Stimulated activated CD4-positive, alpha-beta T cell treated with anti-CD3 and anti-CD28 coated beads, TNF-alpha, amount 100 ng/mL, for 48 hours (primary cell): ENCODE measurements around the gene OR51A7.
"Not testable (repeated sequence)": the region's sequence is repeated elsewhere in the genome, so short reads cannot be mapped to it uniquely, and the experiment has no call there.

Experiments used
- DNase-seq, 3 donors: peaks; one replicate each; pipeline ENCODE4 v3.0.0-alpha.2; 2020; ENCODE audit warnings: low read depth in 3 of 3

The OR51A7 gene, protein sequence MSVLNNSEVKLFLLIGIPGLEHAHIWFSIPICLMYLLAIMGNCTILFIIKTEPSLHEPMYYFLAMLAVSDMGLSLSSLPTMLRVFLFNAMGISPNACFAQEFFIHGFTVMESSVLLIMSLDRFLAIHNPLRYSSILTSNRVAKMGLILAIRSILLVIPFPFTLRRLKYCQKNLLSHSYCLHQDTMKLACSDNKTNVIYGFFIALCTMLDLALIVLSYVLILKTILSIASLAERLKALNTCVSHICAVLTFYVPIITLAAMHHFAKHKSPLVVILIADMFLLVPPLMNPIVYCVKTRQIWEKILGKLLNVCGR

DNA sequence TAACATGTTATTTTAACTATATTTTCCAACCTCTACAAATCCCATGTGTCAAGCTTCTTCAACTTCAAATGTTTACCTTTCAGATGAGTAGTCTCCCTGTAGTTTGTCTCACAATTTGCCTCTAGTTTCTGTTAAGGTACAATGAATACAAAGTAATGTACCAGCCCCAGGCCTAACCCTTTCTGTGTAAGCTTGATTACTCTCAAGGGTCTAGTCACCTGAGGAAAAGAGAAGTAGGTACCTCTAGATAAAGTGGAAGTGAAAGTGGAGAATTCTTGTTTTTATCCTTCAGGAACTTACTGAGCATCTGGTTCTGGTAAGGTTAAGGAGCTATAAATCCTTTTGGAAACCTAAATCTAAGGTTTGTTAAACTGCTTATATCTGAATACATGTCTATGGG lies at the start of gene OR51A7:
Gene OR51A7, plus strand, starts transcription at position 300 of the 400 bp plus-strand sequence. CDS start 3,587 bp downstream, outside the sequence.
- no peak for DNase-seq

DNA sequence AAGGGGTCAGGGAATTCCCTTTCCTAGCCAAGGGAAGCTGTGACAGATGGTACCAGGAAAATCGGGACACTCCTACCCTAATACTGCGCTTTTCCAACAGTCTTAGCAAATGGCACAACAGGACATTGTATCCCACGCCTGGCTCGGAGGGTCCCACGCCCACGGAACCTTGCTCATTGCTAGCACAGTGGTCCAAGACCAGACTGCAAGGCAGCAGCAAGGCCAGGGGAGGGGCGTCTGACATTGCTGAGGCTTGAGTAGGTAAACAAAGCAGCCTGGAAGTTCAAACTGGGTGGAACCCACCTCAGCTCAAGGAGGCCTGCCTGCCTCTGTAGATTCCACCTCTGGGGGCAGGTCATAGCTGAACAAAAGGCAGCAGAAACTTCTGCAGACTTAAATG lies 49.3 kb upstream of the OR51A7 start:
- not testable (repeated sequence) for DNase-seq

DNA sequence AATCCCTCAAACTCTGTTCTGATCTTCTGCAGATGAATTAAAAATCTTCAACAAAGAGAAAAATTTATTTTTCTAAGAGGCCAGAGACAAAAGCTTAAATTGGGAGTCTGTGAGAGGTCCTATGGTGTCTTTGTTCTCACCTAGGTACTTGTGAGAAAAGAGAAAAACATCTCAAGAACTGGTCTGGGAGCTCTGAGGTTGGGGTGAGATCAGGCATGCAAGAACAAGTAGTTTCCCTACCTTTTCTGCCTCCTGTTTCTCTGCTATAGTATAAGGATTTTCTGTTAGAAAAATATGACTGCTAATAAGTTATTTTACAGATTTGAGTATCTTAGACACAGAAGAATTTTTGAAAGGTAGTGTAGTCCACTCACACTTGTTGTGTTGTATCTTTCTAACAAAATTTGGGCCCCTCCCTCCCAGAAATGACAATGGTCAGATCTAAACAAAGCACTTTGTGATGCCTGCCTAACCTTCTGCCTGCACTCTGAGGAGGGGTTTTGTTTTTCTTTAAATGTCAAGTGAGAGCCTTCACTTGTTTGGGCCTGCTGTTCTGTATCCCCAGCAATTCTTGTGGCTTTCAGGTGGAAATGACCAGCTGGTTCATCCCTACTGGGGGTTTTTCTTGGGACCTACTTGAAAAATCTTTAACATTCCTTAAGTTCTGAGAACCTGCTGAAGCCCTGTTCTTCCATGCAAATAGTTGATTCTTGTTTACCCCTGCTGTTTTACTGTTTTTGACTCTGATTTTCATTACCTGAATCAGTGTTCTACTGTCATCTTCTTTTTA lies 40.9 kb upstream of the OR51A7 start:
- no peak for DNase-seq

DNA sequence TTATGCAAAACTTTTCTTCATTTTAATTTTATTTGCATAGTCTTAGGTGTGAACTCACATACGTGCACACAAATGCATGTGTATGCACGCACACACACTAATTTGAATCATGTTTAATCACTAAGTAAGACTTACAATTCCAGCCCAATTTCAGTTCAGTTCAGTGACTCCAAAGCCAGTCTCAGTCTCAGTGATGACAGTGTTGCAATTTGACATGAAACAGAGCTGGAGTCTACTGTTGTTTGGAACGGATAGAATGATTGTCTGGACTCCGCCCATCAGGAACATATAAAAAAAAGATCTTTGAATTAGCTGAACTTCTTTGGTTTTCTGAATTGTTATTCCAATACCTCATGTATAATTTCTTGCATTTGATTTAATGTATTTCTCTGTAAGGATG lies 39.7 kb upstream of the OR51A7 start:
- DNase-seq: no peak

DNA sequence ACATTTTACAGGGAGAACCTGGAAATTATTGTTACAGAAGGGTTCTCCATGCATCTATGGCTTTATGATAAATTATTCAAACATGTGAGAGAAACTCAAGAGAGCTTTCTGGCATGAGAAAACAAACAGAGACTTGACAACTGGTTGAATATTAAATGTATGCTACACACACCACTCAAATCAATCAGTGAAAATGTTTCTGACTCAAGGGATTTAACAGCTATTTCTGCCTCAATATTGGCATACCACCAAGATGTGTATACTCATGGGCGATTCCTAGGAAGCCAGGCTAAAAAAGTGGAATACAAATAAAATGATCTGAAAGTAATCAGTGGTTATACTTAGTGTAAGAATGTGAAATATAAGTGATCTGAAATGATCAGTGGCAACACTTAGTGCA lies 37.7 kb upstream of the OR51A7 start:
- no peak for DNase-seq

DNA sequence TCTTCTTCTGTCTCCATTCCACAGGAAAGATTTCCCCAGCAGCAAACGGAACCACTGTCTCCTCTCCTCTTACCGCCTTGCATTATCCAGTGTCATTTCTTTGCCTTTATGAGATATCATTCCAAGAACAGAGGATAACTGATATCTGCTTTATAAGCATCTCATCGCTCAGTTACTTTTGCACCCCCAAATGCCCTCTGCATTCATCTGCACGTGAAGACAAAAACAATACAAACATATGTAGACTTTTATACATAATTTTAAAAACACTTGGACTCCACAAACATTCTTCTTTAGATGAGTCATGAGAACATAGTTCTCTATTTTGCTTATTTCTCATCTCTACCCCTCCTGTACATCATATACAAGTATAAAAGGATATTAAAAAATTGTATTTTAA lies 22.4 kb upstream of the OR51A7 start:
- no peak for DNase-seq

DNA sequence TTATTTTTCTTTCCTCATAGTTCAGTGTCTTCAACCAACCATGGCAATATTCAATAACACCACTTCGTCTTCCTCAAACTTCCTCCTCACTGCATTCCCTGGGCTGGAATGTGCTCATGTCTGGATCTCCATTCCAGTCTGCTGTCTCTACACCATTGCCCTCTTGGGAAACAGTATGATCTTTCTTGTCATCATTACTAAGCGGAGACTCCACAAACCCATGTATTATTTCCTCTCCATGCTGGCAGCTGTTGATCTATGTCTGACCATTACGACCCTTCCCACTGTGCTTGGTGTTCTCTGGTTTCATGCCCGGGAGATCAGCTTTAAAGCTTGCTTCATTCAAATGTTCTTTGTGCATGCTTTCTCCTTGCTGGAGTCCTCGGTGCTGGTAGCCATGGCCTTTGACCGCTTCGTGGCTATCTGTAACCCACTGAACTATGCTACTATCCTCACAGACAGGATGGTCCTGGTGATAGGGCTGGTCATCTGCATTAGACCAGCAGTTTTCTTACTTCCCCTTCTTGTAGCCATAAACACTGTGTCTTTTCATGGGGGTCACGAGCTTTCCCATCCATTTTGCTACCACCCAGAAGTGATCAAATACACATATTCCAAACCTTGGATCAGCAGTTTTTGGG lies 21.6 kb upstream of the OR51A7 start, which contains the start of gene OR51T1:
Gene OR51T1, plus strand, starts transcription at position 41 of the 641 bp plus-strand sequence. Its CDS starts 0 bp downstream, at position 41.
- no peak for DNase-seq

DNA sequence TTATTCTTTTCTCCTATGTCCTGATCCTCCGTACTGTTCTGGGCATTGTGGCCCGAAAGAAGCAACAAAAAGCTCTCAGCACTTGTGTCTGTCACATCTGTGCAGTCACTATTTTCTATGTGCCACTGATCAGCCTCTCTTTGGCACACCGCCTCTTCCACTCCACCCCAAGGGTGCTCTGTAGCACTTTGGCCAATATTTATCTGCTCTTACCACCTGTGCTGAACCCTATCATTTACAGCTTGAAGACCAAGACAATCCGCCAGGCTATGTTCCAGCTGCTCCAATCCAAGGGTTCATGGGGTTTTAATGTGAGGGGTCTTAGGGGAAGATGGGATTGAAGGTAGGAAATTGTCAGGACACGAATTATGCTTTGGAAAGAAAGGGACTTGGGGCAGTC lies 21.0 kb upstream of the OR51A7 start:
- DNase-seq: no peak

DNA sequence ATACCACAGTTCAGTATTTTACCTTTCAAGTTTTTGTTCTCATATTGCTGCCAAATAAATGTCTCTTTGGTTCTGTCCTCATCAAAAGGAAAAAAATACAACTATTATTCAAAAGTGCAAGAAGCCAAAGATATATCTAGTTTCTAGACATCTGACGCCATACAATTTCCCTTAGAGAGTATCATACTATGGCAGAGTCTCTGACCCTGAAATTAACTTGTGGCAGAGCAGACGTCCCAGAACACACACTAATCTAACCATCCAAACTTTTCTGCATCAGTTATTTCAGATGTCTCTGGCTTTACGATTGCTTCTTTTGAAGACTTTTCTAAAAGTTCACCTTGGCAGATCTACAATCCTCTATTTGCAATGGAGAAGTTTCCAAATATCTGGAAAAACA lies 19.2 kb upstream of the OR51A7 start:
- DNase-seq: no peak

DNA sequence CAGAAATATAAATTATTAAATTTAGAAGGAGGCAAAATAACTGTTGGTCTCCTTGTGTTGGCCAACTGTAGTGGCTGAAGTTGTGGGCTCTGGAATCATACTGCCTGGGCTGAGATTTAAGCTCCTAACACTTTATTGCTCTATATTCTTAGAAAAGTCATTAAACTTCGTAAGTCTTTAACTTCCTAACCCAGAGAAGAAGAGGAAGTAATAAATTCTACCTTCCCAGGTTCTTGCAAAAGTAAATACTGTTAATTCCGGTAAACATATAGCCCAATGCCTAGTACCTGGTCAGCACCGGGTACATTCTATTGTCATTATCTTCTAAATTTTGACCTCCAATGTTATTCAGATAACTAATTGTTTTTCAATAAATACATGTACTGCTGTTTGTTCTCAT lies 17.4 kb upstream of the OR51A7 start:
- no peak for DNase-seq

DNA sequence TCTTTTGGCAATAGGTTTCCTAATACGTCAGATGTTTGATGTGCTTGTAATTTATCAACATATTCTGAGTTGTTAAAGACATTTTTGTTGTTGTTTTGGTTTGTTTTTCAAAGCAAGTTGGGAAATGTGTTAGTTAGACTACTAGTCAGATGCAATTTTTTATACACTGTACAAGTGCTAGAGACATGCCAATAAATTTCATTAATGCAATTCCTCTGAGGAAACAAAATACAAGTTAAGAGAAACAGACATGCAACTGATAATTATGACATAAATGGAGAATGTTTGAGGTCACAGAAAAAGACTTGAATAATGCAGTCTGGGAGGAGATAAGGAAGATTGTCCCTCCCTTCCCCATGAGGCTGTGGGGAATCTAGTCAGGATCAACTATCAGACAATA lies 16.0 kb upstream of the OR51A7 start:
- no peak for DNase-seq

DNA sequence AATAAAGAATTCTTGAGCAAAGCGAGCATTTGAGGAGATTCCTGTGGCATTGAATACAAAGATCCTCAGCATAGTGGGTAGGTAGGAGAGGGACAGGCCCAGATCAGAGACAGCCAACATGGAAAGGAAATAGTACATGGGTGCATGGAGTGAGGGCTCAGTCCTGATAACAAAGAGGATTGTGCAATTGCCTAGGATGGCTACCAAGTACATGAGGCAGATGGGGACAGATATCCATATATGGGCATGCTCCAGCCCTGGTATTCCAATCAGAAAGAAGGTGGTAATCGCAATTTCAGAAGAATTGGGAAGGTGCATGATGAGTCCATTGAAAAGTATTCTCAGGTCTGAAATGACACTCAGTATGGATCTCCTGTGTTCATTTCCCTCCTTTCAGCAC lies 13.3 kb upstream of the OR51A7 start:
- no peak for DNase-seq

DNA sequence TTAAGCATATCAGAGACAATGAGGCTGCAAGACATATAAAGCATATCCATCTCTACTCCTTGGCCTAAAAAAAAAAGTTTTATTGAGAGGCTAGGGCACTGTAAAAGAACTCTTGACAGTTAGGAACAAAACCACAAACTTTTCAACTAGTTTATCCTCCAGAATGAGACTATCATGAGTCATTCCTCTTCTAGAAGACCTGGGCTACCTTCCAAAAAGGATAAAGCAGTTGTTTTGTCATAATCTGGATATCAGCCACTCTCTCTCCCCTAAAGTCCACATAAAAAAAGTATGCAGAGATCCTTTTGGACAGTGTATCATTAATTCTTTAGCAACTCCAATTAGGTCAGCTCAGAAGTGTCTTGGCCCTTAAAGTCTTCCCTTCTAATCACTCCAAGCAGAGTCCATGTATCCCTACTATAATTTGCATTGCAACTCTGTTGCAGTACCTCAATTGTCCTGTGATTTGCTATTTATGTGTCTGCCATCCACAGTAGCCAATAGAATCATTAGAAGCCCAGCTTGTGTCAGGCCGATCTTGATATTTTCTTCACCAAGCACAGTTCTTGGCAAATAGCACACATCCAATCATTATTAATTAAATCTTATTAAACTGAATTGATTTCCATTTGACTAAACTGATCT lies 11.5 kb upstream of the OR51A7 start:
- DNase-seq: no peak

DNA sequence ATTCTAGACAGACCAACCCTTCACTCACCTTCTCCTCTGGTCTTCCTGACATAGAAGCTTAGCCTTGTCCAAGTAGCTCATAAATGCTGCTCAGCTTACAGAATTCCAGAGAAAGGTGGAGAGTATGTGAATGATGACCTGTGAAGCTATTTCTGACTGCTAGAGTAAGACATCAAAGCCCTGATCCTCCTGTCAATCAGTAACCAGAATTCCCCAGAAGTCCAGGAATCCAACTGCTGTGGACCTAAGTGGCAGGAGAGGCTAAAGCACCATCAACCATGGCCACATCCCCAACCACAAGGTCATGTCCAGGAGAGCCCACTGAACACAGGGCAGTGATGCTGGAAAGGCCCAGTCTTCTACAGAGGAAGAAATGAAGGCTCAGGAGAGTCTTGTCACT lies 13.0 kb downstream of the OR51A7 start:
- DNase-seq: no peak

DNA sequence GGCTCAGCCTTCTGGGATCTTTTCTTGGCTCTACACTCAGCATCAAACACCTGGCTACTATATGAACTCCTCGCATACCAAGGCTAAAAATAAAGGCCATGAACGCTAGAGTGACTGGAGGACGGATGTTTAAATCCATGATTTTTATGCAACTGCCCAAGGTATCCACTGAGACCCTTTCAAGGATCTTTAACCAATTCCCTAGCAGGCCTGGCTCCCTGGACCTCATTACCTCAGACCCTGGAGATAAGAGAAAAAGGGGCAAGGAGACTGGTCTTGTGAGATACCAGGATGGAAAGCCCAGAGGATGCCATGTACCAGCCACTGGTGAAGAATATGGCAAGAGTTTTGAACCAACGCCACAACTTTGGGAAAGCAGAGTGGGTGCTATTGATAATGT lies 15.7 kb downstream of the OR51A7 start, which contains the start of gene OR51G2:
Gene OR51G2, minus strand, starts transcription at position 101 of the 400 bp plus-strand sequence. CDS start 3,687 bp downstream, outside the sequence.
- no peak for DNase-seq

DNA sequence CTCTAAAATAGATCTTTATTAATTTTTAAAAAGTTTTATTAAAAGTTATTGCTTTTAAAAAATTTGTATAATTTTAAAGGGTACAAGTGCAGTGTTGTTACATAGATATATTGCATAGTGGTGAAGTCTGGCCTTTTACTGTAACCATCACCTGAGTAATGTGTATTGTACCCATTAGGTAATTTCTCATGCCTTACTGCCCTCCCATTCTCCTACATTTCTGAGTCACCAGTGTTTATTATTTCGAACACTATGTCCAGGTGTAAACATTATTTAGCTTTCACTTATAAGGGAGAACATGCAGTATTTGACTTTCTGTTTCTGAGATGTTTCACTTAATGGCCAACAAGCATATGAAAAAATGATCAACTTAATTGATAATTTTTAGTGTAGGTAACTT lies 18.2 kb downstream of the OR51A7 start:
- no peak for DNase-seq

DNA sequence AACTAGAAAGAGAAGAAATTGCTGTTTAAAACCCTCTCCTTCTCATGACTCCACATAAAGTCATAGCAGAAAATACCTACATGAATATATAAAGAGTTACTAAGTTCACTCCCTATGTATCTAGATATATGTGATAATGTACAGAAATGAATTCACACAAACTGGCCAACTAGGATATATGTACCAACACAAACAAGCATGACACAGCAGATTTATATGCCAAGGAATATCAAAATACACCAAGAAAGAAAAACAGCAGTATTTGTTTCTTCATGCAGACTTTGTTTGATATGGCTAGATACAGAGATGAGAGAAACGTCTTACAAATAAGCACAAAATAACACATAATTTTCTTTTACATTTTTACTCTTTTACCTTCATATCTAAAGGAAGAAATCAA lies 18.7 kb downstream of the OR51A7 start:
- DNase-seq: no peak

DNA sequence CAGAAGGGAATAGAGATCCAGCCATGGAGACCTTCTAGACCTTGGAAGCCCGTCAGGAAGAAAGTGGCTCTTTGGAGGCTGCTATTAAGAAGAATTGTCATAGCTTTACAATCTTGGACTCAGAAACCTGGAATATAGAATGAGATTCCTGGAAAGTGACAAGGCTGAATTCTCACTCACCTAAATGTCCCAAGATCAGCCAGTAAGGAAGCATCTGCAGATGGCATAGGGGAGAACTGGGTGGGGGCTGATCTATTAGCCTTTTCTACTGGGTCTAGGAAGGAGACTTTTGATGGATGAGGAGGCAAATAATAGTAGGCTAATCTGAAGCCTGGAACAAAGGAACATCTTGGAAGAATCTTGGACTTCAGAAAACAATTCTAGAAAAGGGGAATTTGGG lies 20.7 kb downstream of the OR51A7 start, which contains the start of gene OR51G1:
Gene OR51G1, minus strand, starts transcription at position 101 of the 400 bp plus-strand sequence. Its CDS starts 0 bp downstream, at position 101.
- DNase-seq: no peak

DNA sequence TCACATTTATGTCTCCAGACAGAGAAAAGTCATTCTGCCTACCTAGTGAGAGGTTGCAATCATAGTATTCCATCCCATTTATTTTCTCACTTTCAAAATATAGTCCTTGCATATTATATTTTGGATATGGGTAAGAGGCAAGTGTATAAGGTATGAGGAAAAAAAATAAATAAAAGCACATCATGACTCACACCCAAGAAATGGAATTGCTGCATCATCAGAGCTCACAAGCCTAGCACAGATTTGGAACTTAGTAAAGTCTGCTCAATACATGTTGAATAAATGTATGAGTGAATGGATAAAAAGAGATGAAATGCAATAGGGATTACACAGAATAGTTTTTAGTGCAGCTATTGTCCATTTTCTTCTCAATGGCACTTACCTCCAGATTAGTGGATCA lies 23.0 kb downstream of the OR51A7 start:
- no peak for DNase-seq

DNA sequence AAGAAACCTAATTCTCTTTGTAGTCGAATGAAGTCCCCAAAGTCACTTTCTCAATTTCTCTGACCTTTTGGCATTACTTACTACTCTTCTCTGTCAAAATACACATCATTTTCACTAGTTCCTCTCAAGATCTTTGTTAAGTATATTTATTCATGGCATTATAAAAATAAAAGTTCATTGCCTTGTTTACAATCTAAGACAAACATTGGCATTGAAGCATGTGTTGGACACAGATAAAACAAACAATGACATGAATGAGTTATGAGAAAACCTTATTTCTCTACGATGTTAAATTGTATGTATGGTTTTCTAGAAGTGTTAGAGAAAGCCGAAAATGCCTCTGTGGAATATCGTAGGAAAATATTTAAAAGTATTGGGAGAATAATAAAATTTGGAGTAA lies 29.2 kb downstream of the OR51A7 start:
- no peak for DNase-seq

DNA sequence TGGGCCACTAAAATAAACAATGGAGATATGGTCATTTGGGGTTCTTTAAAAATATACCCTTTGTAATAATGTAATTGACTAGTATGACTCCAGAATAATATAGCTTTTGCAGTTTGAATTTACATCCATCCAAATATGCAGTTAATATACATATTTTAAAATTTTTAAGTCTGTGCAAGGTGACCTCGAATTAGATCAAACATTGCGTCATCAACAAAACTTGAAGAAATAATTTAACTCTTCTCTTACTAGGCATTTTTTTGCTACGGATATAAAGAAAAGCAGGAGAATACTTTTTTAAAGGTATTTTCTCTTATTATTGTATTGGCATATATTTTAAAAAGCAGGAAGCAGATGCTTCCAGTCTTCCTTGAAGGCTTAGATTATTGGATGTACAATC lies 33.2 kb downstream of the OR51A7 start:
- no peak for DNase-seq

DNA sequence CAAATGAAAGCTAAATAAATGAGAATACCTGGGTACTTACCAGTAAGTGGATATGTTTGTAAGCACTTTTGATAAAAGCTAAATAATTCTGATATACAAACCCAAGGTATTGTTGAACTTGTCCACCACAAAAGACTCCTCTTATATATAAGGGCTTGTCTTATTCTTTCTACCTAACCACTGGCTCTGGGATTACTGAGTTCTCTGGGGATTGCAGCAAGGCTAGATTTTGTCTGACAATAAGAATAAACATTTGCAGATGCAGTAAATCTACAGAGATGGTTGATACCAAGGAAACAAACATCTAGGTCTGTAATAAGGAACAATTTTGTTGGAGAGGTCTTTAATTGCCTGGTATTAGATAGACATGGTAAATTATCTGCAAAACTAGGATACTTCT lies 43.9 kb downstream of the OR51A7 start, which contains the start of gene OR51A4:
Gene OR51A4, minus strand, starts transcription at position 101 of the 400 bp plus-strand sequence. CDS start 505 bp downstream, outside the sequence.
- DNase-seq: no peak
